Nephron (organoid): ENCODE measurements around the gene BICRAL.

Source experiments
- H3K27ac Mint-ChIP-seq, 3 experiments: 2 replicates each; pipeline ENCODE4 v1.8.0; 2020; ENCODE audit warnings: mixed read lengths in 3 of 3, mild to moderate bottlenecking in 2 of 3, moderate library complexity in 1 of 3
- H3K27me3 Mint-ChIP-seq: 2 replicates; pipeline ENCODE4 v1.8.0; 2021; ENCODE audit warnings: low read depth, mild to moderate bottlenecking, moderate library complexity, mixed read lengths
- H3K36me3 Mint-ChIP-seq: 2 replicates; pipeline ENCODE4 v1.8.0; 2020; ENCODE audit warnings: low read depth, mixed read lengths
- H3K4me1 Mint-ChIP-seq: 2 replicates; pipeline ENCODE4 v1.8.0; 2020; ENCODE audit warnings: mixed read lengths
- H3K4me3 Mint-ChIP-seq, 3 experiments: 2 replicates each; pipeline ENCODE4 v1.8.0; 2020; ENCODE audit warnings: mild to moderate bottlenecking in 3 of 3, mixed read lengths in 3 of 3, moderate library complexity in 2 of 3
- H3K9me3 Mint-ChIP-seq: 2 replicates; pipeline ENCODE4 v1.8.0; 2020; ENCODE audit warnings: mixed read lengths
- CTCF ChIP-seq, 3 experiments: fragments of 200-600 bp; sonication (generic); IDR thresholded peaks; one replicate each; pipeline ENCODE4 v1.5.0; 2021; ENCODE audit warnings: antibody characterized with exemption in 3 of 3; ENCODE audit not compliant: unreplicated experiment in 3 of 3

The BICRAL gene

GRCh38 chr6:42762426-42762859 is 19.4 kb upstream of the BICRAL start:
- Mint-ChIP-seq H3K27me3 (peaks cover 3% of the 10 kb centered on the region), H3K27ac (no peak overlapping the region), H3K4me1 (peaks cover 6% of the 10 kb centered on the region), H3K4me3 (no peak overlapping the region), H3K36me3 (peaks cover 5% of the 10 kb centered on the region), H3K9me3 (no peaks in the 10 kb centered on the region)
- no peak for TF ChIP-seq CTCF (IDR thresholded peaks at IDR 0.05; ENCODE audit: unreplicated experiment in 3 of 3)

GRCh38 chr6:42762950-42763349 is 18.9 kb upstream of the BICRAL start:
- Mint-ChIP-seq H3K27ac (no peak overlapping the region), H3K4me3 (no peak overlapping the region), H3K27me3 (peaks cover 3% of the 10 kb centered on the region), H3K36me3 (peaks cover 5% of the 10 kb centered on the region), H3K4me1 (peaks cover 6% of the 10 kb centered on the region), H3K9me3 (no peaks in the 10 kb centered on the region)
- TF ChIP-seq CTCF (IDR thresholded peaks at IDR 0.05; ENCODE audit: unreplicated experiment in 3 of 3), result no peak

GRCh38 chr6:42764911-42765648 is 16.8 kb upstream of the BICRAL start:
- Mint-ChIP-seq H3K27me3 (peaks cover 3% of the 10 kb centered on the region), H3K36me3 (no peaks in the 10 kb centered on the region), H3K4me3 (no peak overlapping the region), H3K27ac (peak overlapping the region in 1 of 3 experiments; percentile 22), H3K9me3 (no peaks in the 10 kb centered on the region), H3K4me1 (no peaks in the 10 kb centered on the region)
- no peak for TF ChIP-seq CTCF (IDR thresholded peaks at IDR 0.05; ENCODE audit: unreplicated experiment in 3 of 3)

- no peak for TF ChIP-seq CTCF (IDR thresholded peaks at IDR 0.05; ENCODE audit: unreplicated experiment in 3 of 3)
- Mint-ChIP-seq H3K36me3 (no peaks in the 10 kb centered on the region), H3K27ac (no peak overlapping the region), H3K4me3 (no peak overlapping the region), H3K4me1 (peaks cover 4% of the 10 kb centered on the region), H3K27me3 (peaks cover 3% of the 10 kb centered on the region), H3K9me3 (no peaks in the 10 kb centered on the region)
Observed at GRCh38 chr6:42766163-42766670, 15.6 kb upstream of the BICRAL start.

GRCh38 chr6:42769051-42769450 is 12.8 kb upstream of the BICRAL start:
- Mint-ChIP-seq H3K4me1 (peaks cover 12% of the 10 kb centered on the region), H3K36me3 (no peaks in the 10 kb centered on the region), H3K4me3 (no peak overlapping the region), H3K9me3 (no peaks in the 10 kb centered on the region), H3K27me3 (peaks cover 11% of the 10 kb centered on the region), H3K27ac (peak overlapping the region in 1 of 3 experiments; percentile 0)
- no peak for TF ChIP-seq CTCF (IDR thresholded peaks at IDR 0.05; ENCODE audit: unreplicated experiment in 3 of 3)

GRCh38 chr6:42769836-42770235 is 12.0 kb upstream of the BICRAL start:
- Mint-ChIP-seq H3K27me3 (peaks cover 11% of the 10 kb centered on the region), H3K36me3 (no peaks in the 10 kb centered on the region), H3K9me3 (no peaks in the 10 kb centered on the region), H3K27ac (peak overlapping the region in 1 of 3 experiments; percentile 5), H3K4me3 (no peak overlapping the region), H3K4me1 (peaks cover 12% of the 10 kb centered on the region)
- no peak for TF ChIP-seq CTCF (IDR thresholded peaks at IDR 0.05; ENCODE audit: unreplicated experiment in 3 of 3)
